SK-N-SH (cell line): ENCODE measurements around the gene SLC7A6.

Experiments used
- CHD2 ChIP-seq: fragments of 150-350 bp; IDR thresholded peaks from 2 replicates; pipeline ENCODE4 v1.6.1; 2018; ENCODE audit warnings: low read length; ENCODE audit not compliant: partially characterized antibody
- CTCF ChIP-seq: fragments of 200-600 bp; sonication (generic); IDR thresholded peaks from 2 replicates; pipeline ENCODE4 v1.6.1; 2017; ENCODE audit warnings: antibody characterized with exemption, mild to moderate bottlenecking, moderate library complexity

GRCh38 chr16:68236137-68236825 is 28.0 kb upstream of the SLC7A6 start:
- no peak for TF ChIP-seq CTCF
- no peak for TF ChIP-seq CHD2
